Cardiac muscle cell (in vitro differentiated cells and primary cell): Measurements from ENCODE around the gene RPS6KA1. TPM values are rescaled to one million over a fixed set of nuclear protein-coding genes. Genes with fewer than 3 reads are reported as not detected.

Experiments used
- DNase-seq, 2 donors: peaks; one replicate each; pipeline versions ENCODE4 v3.0.0 to v3.0.0-alpha.2; 2010 to 2017; ENCODE audit warnings: low read depth in 1 of 2, low spot score in 1 of 2
- H3K27ac ChIP-seq: fragments of 200-600 bp; sonication (generic); 2 replicates; pipeline ENCODE4 v1.5.1; 2016
- H3K27me3 ChIP-seq: fragments of 200-600 bp; sonication (generic); 2 replicates; pipeline ENCODE4 v1.6.0; 2016; ENCODE audit warnings: control low read depth
- H3K36me3 ChIP-seq: fragments of 200-600 bp; sonication (generic); 2 replicates; pipeline ENCODE4 v1.5.1; 2016; ENCODE audit warnings: control low read depth
- H3K4me1 ChIP-seq: fragments of 200-600 bp; sonication (generic); 2 replicates; pipeline ENCODE4 v1.8.1; 2017; ENCODE audit warnings: low read depth, mild to moderate bottlenecking, mixed run types
- H3K4me3 ChIP-seq: fragments of 200-600 bp; sonication (generic); 2 replicates; pipeline ENCODE4 v1.5.1; 2016; ENCODE audit warnings: mild to moderate bottlenecking
- H3K9me3 ChIP-seq: fragments of 200-600 bp; sonication (generic); 2 replicates; pipeline ENCODE4 v1.5.1; 2017; ENCODE audit warnings: low read depth, mild to moderate bottlenecking, control low read depth
- CTCF ChIP-seq: IDR thresholded peaks from 2 replicates; pipeline ENCODE4 v1.5.1; 2012; ENCODE audit warnings: low read depth, mild to moderate bottlenecking, low read length
- polyA plus RNA-seq: library from polyadenylated mRNA; unstranded; fragments of >200 nt; fragmentation: Nextera tagmentation; extraction: Ambion mirVana; gene quantifications from 2 replicates; pipeline ENCODE4 v1.2.1, GENCODE V29; 2016
- total RNA-seq: library from RNA; depleted of rRNA; stranded (reverse); fragments of >200 nt; gene quantifications from 2 replicates; pipeline ENCODE4 v1.2.3, GENCODE V29; 2016

RPS6KA1 gene
- total and polyA plus RNA-seq, 2 experiments from 2014 or later = 22.6 to 46.2 TPM

- no peaks in the 10 kb centered on the region for H3K4me1 ChIP-seq
- no peak for DNase-seq
- no peaks in the 10 kb centered on the region for H3K36me3 ChIP-seq
- no peak overlapping the region for H3K4me3 ChIP-seq
- no peaks in the 10 kb centered on the region for H3K9me3 ChIP-seq
- no peak overlapping the region for H3K27ac ChIP-seq
- TF ChIP-seq CTCF = no peak
- H3K27me3 ChIP-seq = no peaks in the 10 kb centered on the region
Measured at GRCh38 chr1:26516987-26517765, 12.4 kb upstream of the RPS6KA1 start.

GRCh38 chr1:26517766-26518049 is 11.9 kb upstream of the RPS6KA1 start:
- Histone ChIP-seq H3K4me3 (no peak overlapping the region), H3K9me3 (no peaks in the 10 kb centered on the region), H3K27ac (no peak overlapping the region), H3K4me1 (no peaks in the 10 kb centered on the region), H3K36me3 (no peaks in the 10 kb centered on the region), H3K27me3 (no peaks in the 10 kb centered on the region)
- TF ChIP-seq CTCF = no peak
- DNase-seq = no peak

- TF ChIP-seq CTCF = no peak
- H3K9me3 ChIP-seq = no peaks in the 10 kb centered on the region
- no peaks in the 10 kb centered on the region for H3K36me3 ChIP-seq
- no peak overlapping the region for H3K27ac ChIP-seq
- no peaks in the 10 kb centered on the region for H3K4me1 ChIP-seq
- DNase-seq = no peak
- no peak overlapping the region for H3K4me3 ChIP-seq
- H3K27me3 ChIP-seq = no peaks in the 10 kb centered on the region
Measured at GRCh38 chr1:26518355-26518754, 11.2 kb upstream of the RPS6KA1 start.

- Histone ChIP-seq H3K4me3 (no peak overlapping the region), H3K27ac (no peak overlapping the region), H3K9me3 (no peaks in the 10 kb centered on the region), H3K27me3 (no peaks in the 10 kb centered on the region), H3K4me1 (no peaks in the 10 kb centered on the region), H3K36me3 (no peaks in the 10 kb centered on the region)
- TF ChIP-seq CTCF = no peak
- no peak for DNase-seq
Measured at GRCh38 chr1:26520339-26520738, 9.2 kb upstream of the RPS6KA1 start.

- DNase-seq = no peak
- no peak overlapping the region for H3K27ac ChIP-seq
Measured at GRCh38 chr1:26521669-26522030, 7.9 kb upstream of the RPS6KA1 start.

More at GRCh38 chr1:26521669-26522030, 7.9 kb upstream of the RPS6KA1 start:
- no peaks in the 10 kb centered on the region for H3K27me3 ChIP-seq
- no peaks in the 10 kb centered on the region for H3K9me3 ChIP-seq
- no peaks in the 10 kb centered on the region for H3K4me1 ChIP-seq
- no peak overlapping the region for H3K4me3 ChIP-seq
- no peak for TF ChIP-seq CTCF
- H3K36me3 ChIP-seq = no peaks in the 10 kb centered on the region
